WI38 (cell line): ENCODE results near the gene ARMH1.

Experiments
- H3K4me3 ChIP-seq: 2 replicates; pipeline ENCODE4 v1.5.1; 2011; ENCODE audit warnings: low read depth, mild to moderate bottlenecking, control low read depth, low read length
- CTCF ChIP-seq: IDR thresholded peaks from 2 replicates; pipeline ENCODE4 v1.5.1; 2012; ENCODE audit warnings: low read depth, mild to moderate bottlenecking, control low read depth, low read length

Gene ARMH1

GRCh38 chr1:44645476-44646244 lies 28.9 kb upstream of the ARMH1 start:
- H3K4me3 ChIP-seq, result peak overlapping the region; percentile 7; the same call in 1 of the 2 replicates
- TF ChIP-seq CTCF, result no peak

GRCh38 chr1:44646261-44647110 lies 28.0 kb upstream of the ARMH1 start:
- TF ChIP-seq CTCF, result no peak
- peak overlapping the region; percentile 7; the same call in 1 of the 2 replicates for H3K4me3 ChIP-seq

- H3K4me3 ChIP-seq, result no peak overlapping the region
- TF ChIP-seq CTCF, result no peak
Measured at GRCh38 chr1:44647896-44648295, 26.6 kb upstream of the ARMH1 start.

GRCh38 chr1:44648529-44649250 lies 25.8 kb upstream of the ARMH1 start:
- no peak overlapping the region for H3K4me3 ChIP-seq
- TF ChIP-seq CTCF, result no peak

GRCh38 chr1:44649788-44650158 lies 24.7 kb upstream of the ARMH1 start:
- no peak for TF ChIP-seq CTCF
- H3K4me3 ChIP-seq, result no peak overlapping the region

- TF ChIP-seq CTCF, result no peak
- no peak overlapping the region for H3K4me3 ChIP-seq
Measured at GRCh38 chr1:44650159-44650831, 24.2 kb upstream of the ARMH1 start.
